ENCODE measurements around the gene WDR3.

WDR3 gene

DNA sequence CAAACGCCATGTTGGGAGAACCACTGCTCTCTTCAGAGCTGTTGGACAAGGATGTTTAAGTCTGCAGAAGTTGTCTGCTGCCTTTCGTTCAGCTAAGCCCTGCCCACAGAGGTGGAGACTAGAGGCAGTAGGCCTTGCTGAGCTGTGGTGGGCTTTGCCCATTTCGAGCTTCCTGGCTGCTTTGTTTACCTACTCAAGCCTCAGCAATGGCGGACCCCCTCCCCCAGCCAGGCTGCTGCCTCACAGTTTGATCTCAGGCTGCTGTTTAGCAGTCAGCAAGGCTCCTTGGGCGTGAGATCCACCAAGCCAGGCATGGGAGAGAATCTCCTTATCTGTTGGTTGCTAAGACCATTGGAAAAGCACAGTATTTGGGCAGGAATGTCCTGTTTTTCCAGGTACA is 74.8 kb downstream of the WDR3 start:
- DNase-seq (ENCODE audit: extremely low read depth, low read depth), result no peak
- H3K4me3 ChIP-seq (replicated peaks; ENCODE audit: low read depth, low read length), result no peak overlapping the region
- TF ChIP-seq, protein P1, sequence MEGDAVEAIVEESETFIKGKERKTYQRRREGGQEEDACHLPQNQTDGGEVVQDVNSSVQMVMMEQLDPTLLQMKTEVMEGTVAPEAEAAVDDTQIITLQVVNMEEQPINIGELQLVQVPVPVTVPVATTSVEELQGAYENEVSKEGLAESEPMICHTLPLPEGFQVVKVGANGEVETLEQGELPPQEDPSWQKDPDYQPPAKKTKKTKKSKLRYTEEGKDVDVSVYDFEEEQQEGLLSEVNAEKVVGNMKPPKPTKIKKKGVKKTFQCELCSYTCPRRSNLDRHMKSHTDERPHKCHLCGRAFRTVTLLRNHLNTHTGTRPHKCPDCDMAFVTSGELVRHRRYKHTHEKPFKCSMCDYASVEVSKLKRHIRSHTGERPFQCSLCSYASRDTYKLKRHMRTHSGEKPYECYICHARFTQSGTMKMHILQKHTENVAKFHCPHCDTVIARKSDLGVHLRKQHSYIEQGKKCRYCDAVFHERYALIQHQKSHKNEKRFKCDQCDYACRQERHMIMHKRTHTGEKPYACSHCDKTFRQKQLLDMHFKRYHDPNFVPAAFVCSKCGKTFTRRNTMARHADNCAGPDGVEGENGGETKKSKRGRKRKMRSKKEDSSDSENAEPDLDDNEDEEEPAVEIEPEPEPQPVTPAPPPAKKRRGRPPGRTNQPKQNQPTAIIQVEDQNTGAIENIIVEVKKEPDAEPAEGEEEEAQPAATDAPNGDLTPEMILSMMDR (IDR thresholded peaks at IDR 0.05; ENCODE audit: low read depth, low read length, missing control alignments), result no peak

DNA sequence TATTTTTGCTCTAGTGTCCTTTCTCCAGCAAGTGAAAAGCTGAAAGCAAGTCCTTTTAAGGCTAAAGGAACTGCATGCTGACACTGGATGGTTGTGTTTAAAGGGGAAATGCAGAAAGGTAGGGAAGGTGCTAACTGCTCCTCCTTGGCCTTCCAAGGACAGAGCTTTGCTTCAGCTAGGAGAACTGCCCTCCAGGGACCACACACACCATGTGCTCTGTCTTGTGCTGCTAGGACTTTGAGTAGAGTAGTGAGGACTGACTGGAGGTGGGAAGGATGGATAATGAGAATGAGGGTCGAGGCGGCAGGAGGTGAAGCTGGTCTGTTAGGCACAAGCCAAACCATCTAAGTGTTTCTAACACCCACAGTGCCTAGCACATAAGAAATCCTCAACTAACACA is 77.9 kb downstream of the WDR3 start:
- TF ChIP-seq, protein P1 (IDR thresholded peaks at IDR 0.05; ENCODE audit: low read depth, low read length, missing control alignments), result no peak
- no peak overlapping the region for H3K4me3 ChIP-seq (replicated peaks; ENCODE audit: low read depth, low read length)
- DNase-seq (ENCODE audit: extremely low read depth, low read depth), result no peak

DNA sequence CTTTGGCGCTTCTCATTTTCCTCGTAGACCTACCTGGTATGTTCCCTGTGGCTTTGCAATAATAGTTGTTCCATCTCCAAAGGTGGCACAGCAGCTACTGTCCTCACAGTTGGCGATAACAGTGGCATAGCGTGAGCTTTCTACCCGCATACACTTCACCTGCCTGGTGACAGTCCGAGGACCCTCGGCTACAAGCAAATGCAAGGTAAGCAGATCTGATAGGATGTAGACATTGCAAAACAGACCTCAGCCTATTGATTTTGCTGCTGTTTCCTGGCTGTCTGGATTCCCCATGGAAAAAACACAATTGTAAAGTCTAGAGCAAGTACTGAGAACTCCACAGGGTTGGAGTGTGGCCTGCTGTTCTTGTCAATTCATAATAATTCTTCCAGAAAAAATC is 78.5 kb downstream of the WDR3 start:
- TF ChIP-seq, protein P1 (IDR thresholded peaks at IDR 0.05; ENCODE audit: low read depth, low read length, missing control alignments), result no peak
- DNase-seq (ENCODE audit: extremely low read depth, low read depth), result no peak
- no peak overlapping the region for H3K4me3 ChIP-seq (replicated peaks; ENCODE audit: low read depth, low read length)

DNA sequence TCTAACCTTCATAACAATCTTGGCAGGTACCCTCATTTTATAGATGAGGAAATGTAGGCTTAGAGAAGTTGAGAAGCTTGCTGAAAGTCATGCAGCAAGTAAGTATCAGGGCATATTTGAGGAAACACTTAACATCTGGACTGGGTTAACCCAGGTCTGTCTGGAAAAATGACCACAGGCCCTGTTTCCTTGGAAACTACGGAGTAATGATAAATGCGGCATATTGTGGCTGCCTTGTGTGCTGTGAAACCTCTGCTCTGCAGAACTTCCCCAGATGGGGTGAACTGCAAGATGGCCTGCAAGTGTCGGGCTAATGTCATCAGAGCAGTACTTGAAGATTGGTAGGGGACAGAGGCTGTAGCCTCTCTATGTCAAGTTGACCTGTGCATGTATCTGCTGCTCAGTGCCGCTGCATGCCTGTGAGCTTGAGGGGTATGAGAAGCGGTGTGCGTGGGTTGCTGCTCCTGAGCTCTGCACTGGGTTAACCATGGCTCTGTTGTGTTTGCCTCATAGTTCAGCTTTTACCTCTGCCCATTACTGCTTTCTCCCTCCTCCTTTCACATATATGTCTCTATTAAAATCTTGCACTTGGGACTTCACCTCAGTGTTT is 83.1 kb downstream of the WDR3 start:
- H3K4me3 ChIP-seq (replicated peaks; ENCODE audit: low read depth, low read length), result no peak overlapping the region
- peak; percentile 63 for DNase-seq (ENCODE audit: extremely low read depth, low read depth)

DNA sequence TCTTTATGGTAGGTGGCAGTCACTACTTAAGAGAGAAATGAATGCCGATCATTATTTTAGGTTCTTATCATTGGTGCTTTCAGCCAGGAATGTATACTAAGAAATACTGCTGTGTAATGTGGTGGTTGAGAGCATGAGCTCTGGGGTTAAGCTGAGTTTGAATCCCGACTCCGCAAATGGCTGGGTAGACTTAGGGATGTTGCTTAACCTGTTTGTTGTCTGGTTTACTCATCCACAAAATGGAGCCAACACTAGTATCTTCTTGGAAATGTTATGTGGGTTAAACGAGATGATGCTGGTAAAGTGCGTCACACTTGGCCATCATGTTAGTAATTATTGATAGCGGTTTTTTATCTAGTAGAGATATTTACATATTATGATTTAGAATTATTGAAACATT is 83.8 kb downstream of the WDR3 start:
- TF ChIP-seq, protein P1 (IDR thresholded peaks at IDR 0.05; ENCODE audit: low read depth, low read length, missing control alignments), result no peak
- no peak for DNase-seq (ENCODE audit: extremely low read depth, low read depth)
- H3K4me3 ChIP-seq (replicated peaks; ENCODE audit: low read depth, low read length), result no peak overlapping the region

More for the DNA sequence above, 83.1 kb downstream of the WDR3 start:
- TF ChIP-seq, protein P1 (IDR thresholded peaks at IDR 0.05; ENCODE audit: low read depth, low read length, missing control alignments), result no peak

DNA sequence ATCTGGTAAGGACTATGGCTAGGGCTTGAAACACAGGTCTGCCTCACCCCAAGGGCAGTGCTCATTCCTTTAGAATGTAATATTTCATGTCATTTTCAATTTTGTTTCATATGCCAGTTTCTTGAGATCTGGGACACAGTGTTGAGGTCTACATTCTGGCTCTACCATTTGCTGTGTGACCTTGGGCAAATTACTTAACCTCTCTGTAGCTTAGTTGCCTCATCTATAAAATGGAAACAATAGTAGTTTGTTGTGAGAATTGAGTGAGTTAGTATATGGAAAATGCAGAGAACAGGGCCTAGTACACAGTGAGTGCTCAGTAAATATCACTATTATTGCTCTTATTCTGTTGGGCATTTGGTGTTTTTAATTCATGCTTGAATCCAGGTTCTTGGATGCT is 84.4 kb downstream of the WDR3 start:
- TF ChIP-seq, protein P1 (IDR thresholded peaks at IDR 0.05; ENCODE audit: low read depth, low read length, missing control alignments), result no peak
- DNase-seq (ENCODE audit: extremely low read depth, low read depth), result no peak
- no peak overlapping the region for H3K4me3 ChIP-seq (replicated peaks; ENCODE audit: low read depth, low read length)

Measured in HFF-Myc (cell line).